ENCODE data around the gene MOV10. TPM values are rescaled to one million over a fixed set of nuclear protein-coding genes. Genes with fewer than 3 reads are reported as not detected.
A peak's percentile ranks its signal among the peaks of the same experiment; 100 is the strongest.

MOV10 gene
- total RNA-seq, 4 donors from 2014 or later = 30.6 to 69.9 (median 43.8) TPM

GRCh38 chr1:112687361-112687760, 12.9 kb downstream of the MOV10 start:
- peaks cover 0 to 26% (median 11%) of the 10 kb centered on the region in 4 donors for H3K4me1 ChIP-seq
- no peaks in the 10 kb centered on the region for H3K27me3 ChIP-seq
- 70 to 77% methylated on average over 4 of the region's 4 CpGs for WGBS, 2 donors
- peaks cover 0 to 32% (median 0%) of the 10 kb centered on the region in 3 donors for H3K36me3 ChIP-seq
- TF ChIP-seq EP300 (IDR thresholded peaks at IDR 0.05) (no peak), POLR2A (IDR thresholded peaks at IDR 0.05) (no peak)
- TF ChIP-seq, protein P1, sequence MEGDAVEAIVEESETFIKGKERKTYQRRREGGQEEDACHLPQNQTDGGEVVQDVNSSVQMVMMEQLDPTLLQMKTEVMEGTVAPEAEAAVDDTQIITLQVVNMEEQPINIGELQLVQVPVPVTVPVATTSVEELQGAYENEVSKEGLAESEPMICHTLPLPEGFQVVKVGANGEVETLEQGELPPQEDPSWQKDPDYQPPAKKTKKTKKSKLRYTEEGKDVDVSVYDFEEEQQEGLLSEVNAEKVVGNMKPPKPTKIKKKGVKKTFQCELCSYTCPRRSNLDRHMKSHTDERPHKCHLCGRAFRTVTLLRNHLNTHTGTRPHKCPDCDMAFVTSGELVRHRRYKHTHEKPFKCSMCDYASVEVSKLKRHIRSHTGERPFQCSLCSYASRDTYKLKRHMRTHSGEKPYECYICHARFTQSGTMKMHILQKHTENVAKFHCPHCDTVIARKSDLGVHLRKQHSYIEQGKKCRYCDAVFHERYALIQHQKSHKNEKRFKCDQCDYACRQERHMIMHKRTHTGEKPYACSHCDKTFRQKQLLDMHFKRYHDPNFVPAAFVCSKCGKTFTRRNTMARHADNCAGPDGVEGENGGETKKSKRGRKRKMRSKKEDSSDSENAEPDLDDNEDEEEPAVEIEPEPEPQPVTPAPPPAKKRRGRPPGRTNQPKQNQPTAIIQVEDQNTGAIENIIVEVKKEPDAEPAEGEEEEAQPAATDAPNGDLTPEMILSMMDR (IDR thresholded peaks at IDR 0.05) = no peak
- H3K9me3 ChIP-seq = no peaks in the 10 kb centered on the region
- peak overlapping the region in 2 of 4 donors; percentile 84 to 86 for H3K27ac ChIP-seq
- no peak for DNase-seq (ENCODE audit: low spot score in 2 of 2)
- H3K4me3 ChIP-seq = no peak overlapping the region

DNA sequence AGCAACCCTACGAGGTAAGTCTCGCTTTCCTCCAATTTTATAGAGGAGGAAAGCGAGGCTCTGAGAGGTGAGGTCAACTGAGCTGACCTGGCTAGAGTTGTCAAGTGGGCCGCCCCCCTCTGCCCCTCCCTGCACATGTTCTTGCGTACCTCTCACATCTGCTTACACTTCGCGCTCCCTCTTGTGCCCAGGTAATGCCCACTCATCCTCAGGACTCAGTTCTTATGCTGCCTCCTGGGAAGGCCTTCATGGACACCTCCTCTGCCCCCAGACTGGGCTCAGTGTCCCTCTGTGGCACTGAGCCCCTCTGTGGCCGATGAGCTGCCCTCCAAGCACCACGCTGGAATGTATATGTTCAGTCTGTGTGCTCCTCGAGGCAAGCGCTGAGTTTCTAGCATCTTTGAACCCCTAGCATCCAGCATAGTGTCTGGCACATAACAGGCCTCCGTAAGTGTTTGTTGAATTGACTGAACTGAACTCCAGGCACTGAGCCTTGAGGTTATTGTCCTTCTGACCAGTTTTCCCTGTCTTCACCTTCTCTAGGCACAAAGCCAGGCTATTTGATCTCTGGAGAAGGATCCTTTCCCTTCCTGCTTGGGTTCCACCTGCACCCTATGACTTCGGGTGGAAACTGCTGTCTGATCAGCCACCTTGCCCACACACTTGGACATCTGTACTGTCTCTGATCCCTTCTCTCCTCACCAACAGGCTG, 13.5 kb downstream of the MOV10 start:
- DNase-seq (ENCODE audit: low spot score in 2 of 2) = no peak
- no peaks in the 10 kb centered on the region for H3K27me3 ChIP-seq
- H3K27ac ChIP-seq = peak overlapping the region; percentile 29 to 86 (median 72)
- H3K4me3 ChIP-seq = no peak overlapping the region
- H3K9me3 ChIP-seq = no peaks in the 10 kb centered on the region
- 73 to 75% methylated on average over 13 of the region's 13 CpGs for WGBS, 2 donors
- peaks cover 0 to 37% (median 5%) of the 10 kb centered on the region in 3 donors for H3K36me3 ChIP-seq
- peaks cover 0 to 26% (median 11%) of the 10 kb centered on the region in 4 donors for H3K4me1 ChIP-seq
- TF ChIP-seq, protein P1 (IDR thresholded peaks at IDR 0.05) = no peak
- TF ChIP-seq EP300 (IDR thresholded peaks at IDR 0.05) = no peak
- no peak for TF ChIP-seq POLR2A (IDR thresholded peaks at IDR 0.05)

DNA sequence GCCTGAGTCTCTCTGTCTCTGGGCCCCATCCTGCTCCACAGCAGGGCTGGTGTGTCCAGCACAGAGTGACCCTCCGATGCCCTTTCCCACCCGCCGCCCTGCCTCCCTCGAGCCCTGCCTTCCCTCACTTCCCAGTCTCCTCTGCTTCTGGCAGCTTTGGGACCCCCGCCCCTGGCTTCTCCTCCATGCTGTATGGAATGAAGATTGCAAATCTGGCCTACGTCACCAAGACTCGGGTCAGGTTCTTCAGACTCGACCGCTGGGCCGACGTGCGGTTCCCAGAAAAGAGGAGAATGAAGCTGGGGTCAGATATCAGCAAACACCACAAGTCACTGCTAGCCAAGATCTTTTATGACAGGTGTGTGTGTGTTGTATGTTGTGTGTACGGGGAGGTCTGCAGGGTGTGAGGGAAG, 14.3 kb downstream of the MOV10 start:
- H3K9me3 ChIP-seq = no peaks in the 10 kb centered on the region
- peaks cover 0 to 26% (median 11%) of the 10 kb centered on the region in 4 donors for H3K4me1 ChIP-seq
- no peaks in the 10 kb centered on the region for H3K27me3 ChIP-seq
- no peak for DNase-seq (ENCODE audit: low spot score in 2 of 2)
- H3K27ac ChIP-seq = peak overlapping the region; percentile 29 to 86 (median 72)
- peaks cover 0 to 46% (median 6%) of the 10 kb centered on the region in 3 donors for H3K36me3 ChIP-seq
- no peak overlapping the region for H3K4me3 ChIP-seq
- TF ChIP-seq EP300 (IDR thresholded peaks at IDR 0.05) (no peak), POLR2A (IDR thresholded peaks at IDR 0.05) (no peak)
- TF ChIP-seq, protein P1 (IDR thresholded peaks at IDR 0.05) = no peak
- WGBS, 2 donors = 31 to 35% methylated on average over 13 of the region's 13 CpGs

DNA sequence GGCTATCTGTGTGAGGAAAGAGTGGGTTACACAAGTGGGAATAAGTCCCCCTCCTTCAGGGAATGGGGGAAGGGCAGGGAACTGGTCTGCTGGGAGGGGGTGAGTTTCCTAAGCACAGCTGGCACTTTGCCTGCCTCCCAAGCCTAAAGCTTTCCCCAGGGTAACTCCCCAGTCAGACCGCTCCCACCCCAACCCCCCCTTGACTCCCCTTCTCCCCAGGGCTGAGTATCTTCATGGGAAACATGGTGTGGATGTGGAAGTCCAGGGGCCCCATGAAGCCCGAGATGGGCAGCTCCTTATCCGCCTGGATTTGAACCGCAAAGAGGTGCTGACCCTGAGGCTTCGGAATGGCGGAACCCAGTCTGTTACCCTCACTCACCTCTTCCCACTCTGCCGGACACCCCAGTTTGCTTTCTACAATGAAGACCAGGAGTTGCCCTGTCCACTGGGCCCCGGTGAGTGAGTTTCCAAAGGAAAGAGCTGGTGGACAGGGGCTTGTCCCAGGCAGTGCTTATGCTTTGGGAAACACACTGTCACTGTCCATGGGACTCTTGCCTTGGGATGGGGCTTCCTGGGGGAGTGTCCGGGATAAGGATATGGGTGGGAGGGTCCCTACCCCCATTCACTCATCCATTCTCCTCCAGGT, 14.9 kb downstream of the MOV10 start:
- Histone ChIP-seq H3K27ac (peak overlapping the region; percentile 29 to 86 (median 72)), H3K4me1 (peaks cover 0 to 28% (median 11%) of the 10 kb centered on the region in 4 donors), H3K36me3 (peaks cover 0 to 51% (median 6%) of the 10 kb centered on the region in 3 donors), H3K4me3 (no peak overlapping the region), H3K27me3 (no peaks in the 10 kb centered on the region), H3K9me3 (no peaks in the 10 kb centered on the region)
- DNase-seq (ENCODE audit: low spot score in 2 of 2) = no peak
- no peak for TF ChIP-seq POLR2A (IDR thresholded peaks at IDR 0.05)
- TF ChIP-seq EP300 (IDR thresholded peaks at IDR 0.05) = no peak
- TF ChIP-seq, protein P1 (IDR thresholded peaks at IDR 0.05) = no peak
- 63 to 85% methylated on average over 9 of the region's 9 CpGs for WGBS, 2 donors

DNA sequence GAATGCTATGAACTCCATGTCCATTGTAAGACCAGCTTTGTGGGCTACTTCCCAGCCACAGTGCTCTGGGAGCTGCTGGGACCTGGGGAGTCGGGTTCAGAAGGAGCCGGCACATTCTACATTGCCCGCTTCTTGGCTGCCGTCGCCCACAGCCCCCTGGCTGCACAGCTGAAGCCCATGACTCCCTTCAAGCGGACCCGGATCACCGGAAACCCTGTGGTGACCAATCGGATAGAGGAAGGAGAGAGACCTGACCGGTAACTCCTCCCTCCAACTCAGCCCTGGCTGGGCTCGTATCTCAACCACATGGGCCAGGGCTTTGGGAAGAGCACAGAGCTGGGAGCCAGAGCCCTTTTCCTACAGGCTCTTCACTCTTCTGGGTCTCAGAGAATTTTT, 15.4 kb downstream of the MOV10 start:
- H3K4me1 ChIP-seq = peaks cover 0 to 28% (median 11%) of the 10 kb centered on the region in 4 donors
- WGBS, 2 donors = 82 to 84% methylated on average over 9 to 11 of the region's 11 CpGs
- H3K27ac ChIP-seq = peak overlapping the region in 1 of 4 donors; percentile 86
- TF ChIP-seq, protein P1 (IDR thresholded peaks at IDR 0.05) = no peak
- TF ChIP-seq EP300 (IDR thresholded peaks at IDR 0.05) = no peak
- TF ChIP-seq POLR2A (IDR thresholded peaks at IDR 0.05) = no peak
- H3K36me3 ChIP-seq = peaks cover 0 to 56% (median 6%) of the 10 kb centered on the region in 3 donors
- no peaks in the 10 kb centered on the region for H3K9me3 ChIP-seq
- H3K27me3 ChIP-seq = no peaks in the 10 kb centered on the region
- no peak overlapping the region for H3K4me3 ChIP-seq
- DNase-seq (ENCODE audit: low spot score in 2 of 2) = no peak
